Posterior vena cava (tissue), 2 donors: Measurements from ENCODE around the gene PDZD8. TPM values are rescaled to one million over a fixed set of nuclear protein-coding genes. Genes with fewer than 3 reads are reported as not detected.
"Not testable (repeated sequence)": the region's sequence is repeated elsewhere in the genome, so short reads cannot be mapped to it uniquely, and the experiment has no call there.

Experiments
- DNase-seq: peaks from one replicate; pipeline ENCODE4 v3.0.0-alpha.2; 2020; ENCODE audit warnings: low spot score
- intact Hi-C, 2 donors: fragments of 100-400 bp; cut with DNase I; formaldehyde crosslinking; loops; one replicate each; pipeline versions ENCODE4 v1.14.1 to v1.14.2; 2022 to 2023
- total RNA-seq, 2 donors: library from RNA; stranded (reverse); fragmentation: NEBNext Ultra II Directional; extraction: Animal tissue kit (Norgen Biotek cat#: 25700); gene quantifications; one replicate each; pipeline ENCODE4 v1.2.1, GENCODE V29; 2021
- donor health status: DM: yes; HTN: yes; CAD: no.
- donor health status: DM: yes; HTN: yes; CAD: no.

PDZD8 gene
- total RNA-seq, 2 donors from 2014 or later = 29.2 to 35.7 TPM

- intact Hi-C loops = no loop called here
- no peak for DNase-seq
Measured at GRCh38 chr10:117312430-117312829, 62.8 kb downstream of the PDZD8 start.

GRCh38 chr10:117311261-117311660, 64.0 kb downstream of the PDZD8 start:
- intact Hi-C loops = no loop called here
- DNase-seq = no peak

- intact Hi-C loops = no loop called here
- DNase-seq = no peak
Measured at GRCh38 chr10:117306674-117307073, 68.6 kb downstream of the PDZD8 start.

GRCh38 chr10:117303451-117303850, 71.8 kb downstream of the PDZD8 start:
- DNase-seq, intact Hi-C loops: not testable (repeated sequence)

GRCh38 chr10:117300671-117301070, 74.6 kb downstream of the PDZD8 start:
- intact Hi-C loops = no loop called here

GRCh38 chr10:117299435-117299834, 75.8 kb downstream of the PDZD8 start:
- intact Hi-C loops = no loop called here
- DNase-seq = no peak

More at GRCh38 chr10:117300671-117301070, 74.6 kb downstream of the PDZD8 start:
- DNase-seq = no peak

- intact Hi-C loops = no loop called here
Measured at GRCh38 chr10:117298219-117298618, 77.0 kb downstream of the PDZD8 start.

GRCh38 chr10:117294735-117295134, 80.5 kb downstream of the PDZD8 start:
- DNase-seq = no peak
- intact Hi-C loops = no loop called here

More at GRCh38 chr10:117298219-117298618, 77.0 kb downstream of the PDZD8 start:
- DNase-seq = no peak

GRCh38 chr10:117294039-117294645, 81.1 kb downstream of the PDZD8 start:
- intact Hi-C loops = no loop called here
- no peak for DNase-seq

- DNase-seq, intact Hi-C loops: not testable (repeated sequence)
Measured at GRCh38 chr10:117290872-117291271, 84.4 kb downstream of the PDZD8 start.

- intact Hi-C loops = no loop called here
- no peak for DNase-seq
Measured at GRCh38 chr10:117284716-117285494, 90.3 kb downstream of the PDZD8 start.

GRCh38 chr10:117277675-117278074, 97.6 kb downstream of the PDZD8 start:
- DNase-seq = no peak
- intact Hi-C loops = no loop called here

- intact Hi-C loops = no loop called here
- DNase-seq = no peak
Measured at GRCh38 chr10:117275121-117275520, 100.1 kb downstream of the PDZD8 start.

- intact Hi-C loops = no loop called here
- no peak for DNase-seq
Measured at GRCh38 chr10:117274509-117274908, 100.7 kb downstream of the PDZD8 start.

GRCh38 chr10:117273980-117274379, 101.3 kb downstream of the PDZD8 start:
- DNase-seq = no peak

GRCh38 chr10:117272195-117273076, 102.8 kb downstream of the PDZD8 start:
- intact Hi-C loops = no loop called here
- peak; percentile 80 for DNase-seq

More at GRCh38 chr10:117273980-117274379, 101.3 kb downstream of the PDZD8 start:
- intact Hi-C loops = no loop called here

GRCh38 chr10:117271427-117271826, 103.8 kb downstream of the PDZD8 start:
- intact Hi-C loops = no loop called here
- no peak for DNase-seq

- DNase-seq = no peak
- intact Hi-C loops = no loop called here
Measured at GRCh38 chr10:117268907-117269306, 106.3 kb downstream of the PDZD8 start.

GRCh38 chr10:117268258-117268657, 107.0 kb downstream of the PDZD8 start:
- DNase-seq = no peak

GRCh38 chr10:117266812-117267211, 108.4 kb downstream of the PDZD8 start:
- DNase-seq = no peak
- intact Hi-C loops = no loop called here

More at GRCh38 chr10:117268258-117268657, 107.0 kb downstream of the PDZD8 start:
- intact Hi-C loops = no loop called here
